Stimulated activated naive CD8-positive, alpha-beta T cell treated with anti-CD3 and anti-CD28 coated beads, Interleukin-15, Interleukin-2, amounts not matched to agents 100 ng/mL and 50 ng/mL, for 24 hours (primary cell): Measurements from ENCODE around the gene CATSPERE.

Experiments
- H3K27ac Mint-ChIP-seq: one replicate; pipeline ENCODE4 v1.8.0; 2021; ENCODE audit warnings: mild to moderate bottlenecking, mixed read lengths
- H3K27me3 Mint-ChIP-seq: one replicate; pipeline ENCODE4 v1.8.0; 2021; ENCODE audit warnings: mixed read lengths
- H3K36me3 Mint-ChIP-seq: one replicate; pipeline ENCODE4 v1.8.0; 2021; ENCODE audit warnings: low read depth, mixed read lengths
- H3K4me1 Mint-ChIP-seq: one replicate; pipeline ENCODE4 v1.8.0; 2021; ENCODE audit warnings: low read depth, mixed read lengths
- H3K4me3 Mint-ChIP-seq: one replicate; pipeline ENCODE4 v1.8.0; 2021; ENCODE audit warnings: mild to moderate bottlenecking, mixed read lengths
- H3K9me3 Mint-ChIP-seq: one replicate; pipeline ENCODE4 v1.8.0; 2021; ENCODE audit warnings: mixed read lengths

CATSPERE gene

DNA sequence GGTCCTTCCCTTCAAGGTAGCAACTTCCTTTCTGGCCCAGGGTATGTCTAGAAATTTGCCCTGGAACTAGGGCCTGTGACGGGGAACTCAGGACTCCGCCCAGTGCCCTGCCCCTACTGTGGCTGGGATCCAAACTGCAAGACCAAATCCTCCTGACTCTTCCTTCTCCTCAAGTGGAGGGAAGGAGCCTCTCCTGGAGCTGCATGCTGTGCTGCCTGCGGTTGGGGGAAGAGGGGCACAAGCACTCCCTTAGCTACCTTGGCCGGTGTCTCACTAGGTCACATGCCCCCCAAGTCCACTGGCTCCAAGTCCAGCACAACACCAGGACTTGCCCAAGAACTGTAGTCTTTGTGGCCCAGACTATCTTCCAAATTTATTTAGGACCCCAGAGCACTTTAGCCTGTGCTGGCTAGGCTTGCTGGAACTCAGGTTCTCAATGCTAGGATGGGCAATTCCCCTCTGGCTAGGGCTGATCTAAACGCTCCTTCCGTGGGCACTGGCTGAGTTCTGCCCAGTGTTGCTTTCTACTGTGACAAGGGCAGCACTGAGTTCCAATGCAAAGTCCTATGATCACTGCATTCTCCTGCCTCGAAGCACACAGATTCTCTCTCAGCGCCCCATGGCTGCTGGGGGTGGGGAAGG lies 21.6 kb upstream of the CATSPERE start:
- H3K9me3 Mint-ChIP-seq: no peaks in the 10 kb centered on the region
- peak overlapping the region; percentile 8 for H3K27ac Mint-ChIP-seq
- no peaks in the 10 kb centered on the region for H3K27me3 Mint-ChIP-seq
- H3K4me3 Mint-ChIP-seq: no peak overlapping the region
- H3K36me3 Mint-ChIP-seq: peaks cover 67% of the 10 kb centered on the region
- peaks cover 64% of the 10 kb centered on the region for H3K4me1 Mint-ChIP-seq

DNA sequence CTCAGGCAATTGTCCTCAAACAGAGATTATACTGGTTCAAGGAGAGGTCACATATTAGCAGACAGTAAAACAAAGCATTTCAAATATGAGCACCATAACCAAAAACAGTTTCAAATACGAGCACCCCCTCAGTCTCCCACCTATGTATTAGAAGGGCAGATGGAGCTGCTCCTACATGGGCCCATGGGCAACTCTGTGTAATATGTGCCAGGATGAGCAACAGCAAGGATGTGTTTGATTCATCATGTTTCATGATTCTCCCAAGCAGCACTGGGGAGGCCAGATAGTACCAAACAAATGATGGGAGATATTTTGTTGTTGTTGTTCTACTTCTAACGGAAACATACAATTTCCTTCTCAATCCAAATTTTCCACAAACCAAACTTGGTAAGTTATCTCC lies 18.2 kb upstream of the CATSPERE start:
- H3K9me3 Mint-ChIP-seq: no peaks in the 10 kb centered on the region
- no peaks in the 10 kb centered on the region for H3K27me3 Mint-ChIP-seq
- peaks cover 65% of the 10 kb centered on the region for H3K4me1 Mint-ChIP-seq
- peaks cover 63% of the 10 kb centered on the region for H3K36me3 Mint-ChIP-seq
- no peak overlapping the region for H3K4me3 Mint-ChIP-seq
- H3K27ac Mint-ChIP-seq: peak overlapping the region; percentile 17

DNA sequence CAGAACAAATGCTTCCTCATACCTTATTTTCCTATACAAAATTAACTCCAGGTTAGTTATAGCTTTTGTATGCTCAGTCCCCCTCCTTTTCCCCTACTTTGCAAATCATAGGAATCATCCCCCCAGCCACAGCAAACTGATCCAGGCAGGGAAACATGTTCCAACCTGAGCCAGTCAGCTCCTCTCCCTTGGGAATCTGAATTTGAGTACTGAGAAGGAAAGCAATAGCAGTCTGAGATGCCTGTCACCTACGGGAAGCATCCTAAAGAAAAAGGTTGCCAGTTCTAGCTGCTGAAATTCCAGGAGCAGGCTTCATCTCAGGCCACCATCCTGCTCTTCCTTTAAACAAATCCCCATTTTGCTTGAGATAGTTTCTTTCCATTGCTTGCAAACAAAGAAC lies 16.2 kb upstream of the CATSPERE start:
- peaks cover 67% of the 10 kb centered on the region for H3K36me3 Mint-ChIP-seq
- no peaks in the 10 kb centered on the region for H3K27me3 Mint-ChIP-seq
- peak overlapping the region; percentile 45 for H3K27ac Mint-ChIP-seq

DNA sequence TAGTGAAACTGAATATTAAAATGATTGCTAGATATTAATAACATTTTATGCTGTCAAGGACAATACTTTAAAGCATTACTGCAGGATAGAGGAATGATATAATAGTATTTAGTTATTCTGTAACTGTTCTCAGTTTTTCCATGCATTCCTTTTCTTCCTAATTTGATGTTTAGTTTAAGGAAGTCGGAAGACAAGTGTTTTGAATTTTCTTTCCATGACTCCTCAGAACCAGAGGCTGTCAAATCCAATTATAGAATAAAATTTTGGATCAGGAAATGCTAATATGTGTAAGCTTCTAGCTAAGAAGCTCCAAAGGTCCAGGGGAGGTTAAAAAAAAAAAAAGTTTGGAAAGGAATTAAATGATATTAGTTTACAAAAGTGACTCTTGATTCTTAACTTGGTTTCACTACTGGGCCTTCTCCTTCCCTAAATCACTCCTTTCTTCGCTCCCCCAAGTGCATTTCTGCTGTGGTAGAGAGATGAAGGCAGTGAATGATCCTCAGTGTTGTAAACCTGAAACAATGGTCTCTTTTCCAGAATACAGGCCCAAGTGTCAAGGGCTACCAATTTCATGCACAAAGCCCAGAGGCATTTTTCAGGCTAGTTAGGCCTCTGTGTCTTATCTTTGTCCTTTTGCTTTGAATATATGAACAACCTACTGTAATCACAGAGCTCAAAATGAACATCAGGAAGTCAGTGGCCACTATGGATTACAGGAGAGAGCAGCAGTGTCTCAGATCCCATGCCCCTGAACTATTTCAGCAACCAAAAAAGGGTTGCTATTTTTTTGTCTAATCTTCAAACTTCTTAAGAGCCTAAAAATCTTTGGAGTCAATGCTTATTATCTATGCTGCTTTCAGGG lies 15.5 kb upstream of the CATSPERE start:
- no peak overlapping the region for H3K4me3 Mint-ChIP-seq
- no peaks in the 10 kb centered on the region for H3K9me3 Mint-ChIP-seq
- H3K4me1 Mint-ChIP-seq: peaks cover 70% of the 10 kb centered on the region
- no peaks in the 10 kb centered on the region for H3K27me3 Mint-ChIP-seq
- peak overlapping the region; percentile 12 for H3K27ac Mint-ChIP-seq
- H3K36me3 Mint-ChIP-seq: peaks cover 68% of the 10 kb centered on the region

More for the DNA sequence above, 16.2 kb upstream of the CATSPERE start:
- H3K4me1 Mint-ChIP-seq: peaks cover 68% of the 10 kb centered on the region
- H3K4me3 Mint-ChIP-seq: no peak overlapping the region
- no peaks in the 10 kb centered on the region for H3K9me3 Mint-ChIP-seq

DNA sequence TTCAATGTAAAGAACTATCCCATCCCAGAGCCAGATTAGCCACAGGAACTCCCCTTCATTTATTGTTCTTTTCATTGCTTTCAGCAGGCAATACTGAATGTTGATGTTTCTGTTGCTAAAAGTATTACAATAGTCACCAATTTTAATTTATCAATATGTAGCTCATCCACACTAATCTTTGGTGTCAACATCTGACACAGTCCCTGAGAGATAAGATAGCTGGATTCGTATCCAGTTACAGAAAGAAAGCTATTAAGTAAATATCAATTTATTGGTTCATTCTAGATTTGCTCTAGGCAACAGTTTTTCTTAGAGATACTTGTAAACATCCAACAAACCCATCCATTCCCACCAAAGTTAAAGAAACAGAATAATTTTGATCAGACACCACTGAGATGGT lies 14.0 kb upstream of the CATSPERE start:
- H3K4me3 Mint-ChIP-seq: no peak overlapping the region
- H3K27ac Mint-ChIP-seq: no peak overlapping the region
- H3K4me1 Mint-ChIP-seq: peaks cover 74% of the 10 kb centered on the region

DNA sequence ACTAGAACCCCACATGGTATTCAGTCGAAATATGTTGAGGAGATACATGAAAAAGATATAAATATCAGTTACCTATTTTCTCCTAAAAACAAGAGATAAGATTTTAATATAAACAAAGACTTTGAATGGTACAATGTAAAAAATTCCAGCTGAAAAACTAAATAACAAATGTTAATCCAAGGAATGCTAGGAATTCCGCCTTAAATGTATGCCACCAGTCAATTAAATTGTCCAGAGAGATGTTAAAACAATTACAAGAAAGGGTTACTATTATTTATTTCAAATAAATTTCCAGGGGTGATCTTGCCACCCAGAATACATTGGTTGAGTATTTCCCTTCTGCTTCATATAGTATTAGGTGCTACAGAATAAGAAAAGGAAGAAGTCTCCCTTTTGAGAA lies 13.5 kb upstream of the CATSPERE start:
- H3K4me1 Mint-ChIP-seq: peaks cover 76% of the 10 kb centered on the region
- H3K27ac Mint-ChIP-seq: no peak overlapping the region
- H3K36me3 Mint-ChIP-seq: peaks cover 67% of the 10 kb centered on the region
- H3K27me3 Mint-ChIP-seq: no peaks in the 10 kb centered on the region
- no peaks in the 10 kb centered on the region for H3K9me3 Mint-ChIP-seq
- H3K4me3 Mint-ChIP-seq: no peak overlapping the region

More for the DNA sequence above, 14.0 kb upstream of the CATSPERE start:
- Mint-ChIP-seq H3K27me3 (no peaks in the 10 kb centered on the region), H3K9me3 (no peaks in the 10 kb centered on the region), H3K36me3 (peaks cover 72% of the 10 kb centered on the region)

DNA sequence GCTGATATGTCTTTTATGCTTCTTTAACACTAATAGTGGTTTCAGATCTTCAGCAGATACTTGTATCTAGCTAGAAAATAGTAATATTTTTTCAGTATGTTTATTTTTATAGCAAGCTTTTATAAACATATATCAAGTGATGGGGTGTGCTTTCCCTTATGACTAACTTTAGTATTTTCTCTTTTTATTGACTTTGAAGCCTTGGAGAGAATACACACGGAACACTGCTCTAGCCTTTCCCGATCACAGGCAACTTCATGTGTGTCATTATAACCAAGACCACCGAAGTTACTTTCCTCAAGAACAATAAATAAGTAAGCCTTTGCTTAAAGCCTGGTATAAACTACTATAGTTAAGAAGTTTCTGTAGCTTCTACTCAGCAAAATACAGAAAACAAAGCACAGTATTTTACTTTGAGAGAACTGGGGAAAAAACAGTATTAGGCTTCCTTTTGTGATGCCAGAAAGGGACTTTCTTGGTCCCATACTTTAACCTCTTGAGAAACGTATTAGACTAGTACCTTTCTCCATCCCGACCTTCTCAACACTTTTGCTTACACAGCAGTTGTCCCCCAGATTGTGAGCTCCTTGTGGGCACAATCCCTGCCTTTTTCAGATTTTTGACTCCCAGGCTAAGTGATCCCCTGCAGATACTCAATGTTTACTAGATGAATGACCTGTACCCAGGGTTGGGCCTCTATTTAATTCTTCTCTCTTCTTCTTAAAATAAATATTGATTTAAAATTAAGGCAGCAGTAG lies 12.6 kb upstream of the CATSPERE start:
- Mint-ChIP-seq H3K4me1 (peaks cover 76% of the 10 kb centered on the region), H3K36me3 (peaks cover 57% of the 10 kb centered on the region), H3K27me3 (no peaks in the 10 kb centered on the region), H3K27ac (peak overlapping the region; percentile 19), H3K4me3 (peak overlapping the region; percentile 21), H3K9me3 (no peaks in the 10 kb centered on the region)

DNA sequence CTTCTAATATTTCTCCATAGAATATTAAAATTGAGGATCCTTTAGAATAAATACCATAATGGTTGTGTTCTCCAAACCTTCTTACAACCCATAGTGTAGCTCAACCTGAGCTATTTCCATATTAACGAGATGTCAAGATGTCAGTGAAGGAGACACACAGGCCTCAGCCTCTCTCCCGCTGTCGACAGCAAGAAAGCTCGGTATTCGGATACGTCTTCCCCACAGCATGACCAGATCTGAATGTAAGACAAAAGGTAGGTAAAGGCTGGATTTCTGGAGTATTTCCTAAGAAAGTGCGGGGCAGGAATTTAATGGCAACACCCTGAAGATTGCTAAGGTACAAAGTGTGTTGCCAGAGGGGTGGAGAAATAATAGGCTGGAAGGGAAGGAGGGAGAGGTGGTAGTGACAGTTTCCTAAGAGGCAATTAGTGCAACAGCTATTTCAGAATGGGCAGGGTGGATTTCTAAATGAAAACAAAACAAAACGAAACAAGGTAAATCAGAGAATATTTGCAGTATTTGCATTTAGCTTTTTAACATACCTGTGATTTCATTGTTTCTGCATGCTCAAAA lies 11.1 kb upstream of the CATSPERE start:
- Mint-ChIP-seq H3K9me3 (no peaks in the 10 kb centered on the region), H3K27ac (peak overlapping the region; percentile 99), H3K36me3 (peaks cover 54% of the 10 kb centered on the region), H3K4me3 (peak overlapping the region; percentile 99), H3K27me3 (no peaks in the 10 kb centered on the region), H3K4me1 (peaks cover 72% of the 10 kb centered on the region)

DNA sequence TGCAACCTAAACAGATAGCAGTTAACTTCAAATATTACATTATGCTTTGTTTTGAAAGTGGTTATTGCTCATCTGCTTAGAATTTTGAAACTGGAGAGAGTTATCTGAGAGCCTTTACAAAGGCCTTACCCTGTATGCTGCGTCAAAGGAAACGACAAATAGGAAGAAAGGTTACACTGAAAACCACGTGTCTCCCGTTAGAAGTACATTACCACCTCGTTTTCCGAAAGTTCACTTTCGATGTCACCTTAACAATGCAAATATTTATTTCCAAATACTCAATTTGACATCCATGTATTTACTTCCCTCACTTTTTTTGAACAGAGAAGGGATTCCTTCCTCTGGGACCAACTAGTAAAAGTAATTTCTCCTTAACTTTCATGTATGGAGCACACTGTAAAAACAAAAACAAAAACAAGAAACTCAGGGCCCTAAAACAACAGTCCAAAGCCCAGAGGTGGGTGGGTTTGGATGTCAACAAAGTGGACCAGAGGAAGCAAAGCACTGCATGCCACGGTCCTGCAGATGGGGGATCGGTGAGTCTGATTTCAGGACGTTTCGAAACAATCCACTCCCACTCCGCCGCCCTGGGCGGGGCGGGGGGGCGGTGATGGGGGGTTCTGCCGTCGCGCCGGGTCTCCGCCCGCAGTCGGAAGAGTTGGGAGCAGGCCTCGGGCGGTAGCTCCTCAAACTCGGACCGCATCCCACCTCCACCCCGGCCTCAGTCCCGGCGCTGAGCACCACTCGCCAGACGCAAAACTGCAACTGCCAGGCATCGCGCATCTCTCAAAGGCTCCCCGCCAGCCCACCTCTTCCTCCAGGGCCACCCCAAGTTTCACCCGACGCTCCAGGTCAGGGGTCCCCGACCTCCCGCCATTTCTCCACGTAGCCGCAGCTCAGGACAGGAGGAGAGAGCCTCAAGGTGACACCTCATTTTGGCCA lies 10.2 kb upstream of the CATSPERE start:
- Mint-ChIP-seq H3K9me3 (no peaks in the 10 kb centered on the region), H3K4me1 (peaks cover 65% of the 10 kb centered on the region), H3K27ac (peak overlapping the region; percentile 99), H3K4me3 (peak overlapping the region; percentile 99), H3K36me3 (peaks cover 48% of the 10 kb centered on the region), H3K27me3 (no peaks in the 10 kb centered on the region)

DNA sequence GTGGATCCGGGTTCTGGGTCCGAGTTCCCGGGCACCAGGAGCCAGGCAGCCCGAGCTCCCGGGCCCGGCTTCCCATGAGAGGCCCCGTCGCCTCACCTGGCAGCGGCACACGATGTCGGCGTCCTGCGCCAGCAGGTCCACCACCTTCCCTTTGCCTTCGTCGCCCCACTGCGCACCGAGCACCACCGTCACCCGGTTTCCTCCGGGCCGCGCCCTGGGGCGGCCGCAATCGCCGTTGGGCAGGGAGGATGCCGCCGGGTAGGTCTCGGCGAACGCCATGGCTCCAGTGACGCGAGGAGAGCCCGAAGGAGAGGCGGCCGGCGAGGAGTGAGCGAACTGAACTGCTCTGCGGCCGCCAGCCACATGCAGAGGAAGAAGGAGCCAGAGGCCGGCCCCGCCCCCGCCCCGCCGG lies 9.5 kb upstream of the CATSPERE start, which contains the start of gene ADSS2:
Gene ADSS2, minus strand, starts transcription at position 371 of the 412 bp plus-strand sequence. Its CDS starts 92 bp downstream, at position 279.
- peaks cover 44% of the 10 kb centered on the region for H3K36me3 Mint-ChIP-seq
- peak within 1 kb of the TSS; percentile 99 for H3K4me3 Mint-ChIP-seq
- peaks cover 58% of the 10 kb centered on the region for H3K4me1 Mint-ChIP-seq
- H3K9me3 Mint-ChIP-seq: no peaks in the 10 kb centered on the region
- H3K27me3 Mint-ChIP-seq: no peaks in the 10 kb centered on the region
- H3K27ac Mint-ChIP-seq: peak within 1 kb of the TSS; percentile 99

DNA sequence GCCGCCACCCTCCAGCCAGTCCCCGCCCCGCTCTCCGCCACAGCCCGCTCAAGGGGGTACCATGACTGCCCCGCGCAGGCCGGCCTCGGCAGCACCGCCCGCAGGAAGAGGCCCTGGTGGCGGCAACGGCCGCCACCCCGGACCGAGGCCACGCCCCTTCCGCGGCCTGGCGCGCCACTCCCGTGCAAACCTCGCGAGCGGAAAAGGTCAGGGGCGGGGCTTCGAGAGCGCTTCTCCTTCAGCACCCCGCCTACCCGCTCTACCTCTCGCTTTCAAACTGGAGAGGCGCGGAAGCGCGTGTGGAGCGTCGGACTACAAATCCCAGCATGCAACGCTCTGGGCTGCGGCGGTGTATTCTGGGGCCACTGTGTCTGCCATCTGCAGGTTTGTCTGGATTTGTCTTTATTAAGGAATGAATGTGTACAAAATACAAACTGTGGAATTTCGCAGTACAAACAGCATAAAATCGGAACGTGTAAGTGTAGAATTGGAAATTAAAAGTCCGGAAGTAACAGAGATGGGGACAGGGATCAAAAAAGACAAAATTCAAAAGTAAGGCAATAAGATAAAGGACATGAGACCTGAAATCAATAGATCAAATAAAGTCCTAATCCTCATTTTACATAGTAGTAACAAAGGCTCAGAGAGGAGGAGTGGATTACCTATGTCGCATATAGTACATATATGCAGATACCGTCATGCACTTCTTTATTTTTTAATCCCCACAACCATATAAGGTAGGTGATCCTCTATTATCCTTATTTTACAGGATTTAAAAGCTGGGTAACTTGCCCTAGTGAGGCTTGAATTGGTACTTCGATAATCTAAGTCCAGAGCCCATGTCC lies 8.9 kb upstream of the CATSPERE start:
- Mint-ChIP-seq H3K9me3 (no peaks in the 10 kb centered on the region), H3K27ac (peak overlapping the region; percentile 94), H3K36me3 (peaks cover 40% of the 10 kb centered on the region), H3K4me1 (peaks cover 53% of the 10 kb centered on the region), H3K4me3 (peak overlapping the region; percentile 99), H3K27me3 (no peaks in the 10 kb centered on the region)

DNA sequence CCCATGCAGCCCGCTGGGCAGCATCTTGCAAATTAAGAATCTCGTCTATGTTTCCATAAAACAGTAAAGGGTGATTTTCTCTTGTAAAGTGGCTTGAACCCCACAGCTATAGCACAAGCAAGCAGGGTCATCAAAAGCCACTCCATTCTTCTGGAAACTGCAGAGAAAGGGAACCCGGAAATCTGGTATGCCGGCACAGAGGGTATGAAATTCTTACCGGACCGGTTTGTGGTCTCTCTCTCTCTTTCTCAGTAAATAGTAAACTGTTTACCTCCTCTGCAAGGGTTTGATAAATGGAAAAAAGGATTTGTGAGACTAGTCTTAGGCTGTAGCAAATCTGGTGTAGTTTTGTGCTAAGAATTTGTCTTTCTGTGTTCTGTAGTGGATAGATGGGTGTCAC lies 6.7 kb upstream of the CATSPERE start:
- H3K36me3 Mint-ChIP-seq: peaks cover 24% of the 10 kb centered on the region
- peak overlapping the region; percentile 22 for H3K27ac Mint-ChIP-seq
- H3K4me1 Mint-ChIP-seq: peaks cover 31% of the 10 kb centered on the region
- H3K27me3 Mint-ChIP-seq: no peaks in the 10 kb centered on the region
- H3K9me3 Mint-ChIP-seq: no peaks in the 10 kb centered on the region
- H3K4me3 Mint-ChIP-seq: no peak overlapping the region

DNA sequence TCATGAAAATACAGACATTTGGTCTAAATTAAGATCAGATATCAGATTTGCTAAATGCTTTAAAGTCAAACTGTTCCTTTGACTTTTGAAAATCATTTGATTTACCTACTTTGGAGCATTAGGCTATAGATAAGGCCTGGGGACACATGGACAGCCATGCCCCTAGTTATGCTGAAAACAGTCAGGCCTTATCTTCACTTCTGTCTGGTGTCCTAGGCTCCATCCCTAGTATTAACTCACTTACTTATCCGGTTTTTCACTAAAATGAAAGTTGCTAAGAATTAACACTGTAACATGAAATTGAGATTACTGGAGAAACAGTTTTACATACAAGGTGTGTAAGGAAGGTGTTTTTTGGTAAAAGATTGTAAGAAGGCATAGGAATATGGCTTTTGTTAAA lies 4.5 kb upstream of the CATSPERE start:
- no peak overlapping the region for H3K4me3 Mint-ChIP-seq

More for the DNA sequence above, 4.5 kb upstream of the CATSPERE start:
- Mint-ChIP-seq H3K27ac (no peak overlapping the region), H3K4me1 (peaks cover 33% of the 10 kb centered on the region), H3K9me3 (peaks cover 4% of the 10 kb centered on the region), H3K36me3 (peaks cover 21% of the 10 kb centered on the region), H3K27me3 (no peaks in the 10 kb centered on the region)
